SIG-M5 treated with dmso at 0.1 percent for 504 hours (cell line): Measurements from ENCODE around the gene NPAS4.
"Not testable (repeated sequence)": the region's sequence is repeated elsewhere in the genome, so short reads cannot be mapped to it uniquely, and the experiment has no call there.

ENCODE experiments used
- DNase-seq: peaks from one replicate; lab custom pipeline; 2025; ENCODE audit not compliant: unreplicated experiment; lab: John Stamatoyannopoulos, UW

NPAS4 gene

GRCh38 chr11:66417000-66417399 is 3.8 kb upstream of the NPAS4 start:
- DNase-seq = no peak

DNA sequence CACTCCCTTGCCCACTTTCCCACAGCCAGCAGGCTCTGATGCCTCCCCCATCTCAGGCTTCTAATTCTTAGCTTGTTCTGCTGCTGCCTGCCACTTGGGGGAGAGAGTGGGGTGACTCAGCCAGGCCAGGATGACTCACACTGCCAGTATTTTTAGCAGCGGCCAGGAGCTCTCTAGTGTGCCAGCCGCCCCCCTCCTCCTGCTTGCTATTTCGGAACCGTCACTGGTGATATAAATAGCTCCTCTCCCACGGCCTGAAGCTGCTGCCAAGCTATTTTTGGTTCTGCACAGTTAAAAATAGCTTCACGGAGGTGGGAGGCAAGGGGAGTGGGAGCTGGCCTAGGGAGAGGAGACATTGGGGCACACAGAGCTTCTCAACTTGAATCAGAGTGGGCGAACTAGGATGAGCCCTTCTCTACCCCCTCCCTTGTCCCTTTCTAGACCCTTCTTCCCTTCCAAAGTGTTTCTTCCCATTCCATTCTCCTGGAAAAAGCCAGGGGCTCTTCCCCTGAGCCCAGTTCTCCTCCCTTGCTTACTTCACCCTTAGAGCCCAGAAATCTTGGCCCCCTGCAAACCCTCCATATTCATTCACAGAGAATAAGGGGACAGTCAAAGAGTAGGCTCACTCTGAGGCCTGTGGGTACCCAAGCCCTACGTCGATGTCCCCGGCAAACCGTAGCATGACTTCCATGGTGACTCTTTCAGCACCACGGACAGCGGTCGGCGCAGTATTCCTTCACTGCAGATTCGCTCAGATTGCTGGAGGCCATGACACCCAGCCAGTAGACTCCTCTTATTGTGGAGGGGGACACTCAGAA is 2.5 kb upstream of the NPAS4 start:
- peak; percentile 90 for DNase-seq

GRCh38 chr11:66418986-66419308 is 1.9 kb upstream of the NPAS4 start:
- DNase-seq = no peak

- no peak for DNase-seq
Measured at GRCh38 chr11:66419825-66420224, 1.0 kb upstream of the NPAS4 start.

DNA sequence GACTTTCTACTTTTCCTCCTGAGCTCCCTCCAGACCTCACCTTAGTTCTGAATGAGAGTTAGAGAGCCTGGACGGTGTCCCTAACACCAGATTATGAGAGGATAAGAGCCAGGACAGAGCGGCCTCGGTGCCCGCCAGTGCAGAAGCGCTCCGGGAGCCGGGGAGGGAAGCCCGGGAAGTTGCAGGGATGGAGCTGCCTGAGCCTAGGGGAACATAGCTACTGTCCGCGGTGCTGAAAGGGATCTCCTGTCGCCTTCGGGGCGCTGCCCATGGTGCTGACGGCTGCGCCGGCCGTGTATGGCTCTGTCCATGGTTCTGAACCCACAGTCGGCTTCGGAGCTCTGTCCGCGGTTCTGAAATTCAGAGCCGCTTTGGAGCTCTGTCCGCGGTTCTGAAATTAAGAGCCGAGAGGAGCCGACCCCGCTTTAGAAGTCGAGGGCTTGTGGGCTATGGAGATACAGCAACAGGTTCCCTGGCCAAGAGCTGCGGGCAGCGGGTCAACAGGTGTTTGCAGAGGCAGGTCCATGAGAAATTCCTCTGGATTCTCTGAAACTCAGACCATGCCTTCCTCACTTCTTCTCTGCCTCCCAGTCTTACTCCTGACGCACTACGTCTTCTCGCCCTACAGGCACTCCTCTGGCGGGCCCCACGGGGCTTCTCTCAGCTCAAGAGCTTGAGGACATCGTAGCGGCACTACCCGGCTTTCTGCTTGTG is 814 bp downstream of the NPAS4 start:
- peak; percentile 84 for DNase-seq

- DNase-seq = no peak
Measured at GRCh38 chr11:66426314-66426713, 5.5 kb downstream of the NPAS4 start.

GRCh38 chr11:66428933-66429332 is 8.1 kb downstream of the NPAS4 start:
- no peak for DNase-seq

DNA sequence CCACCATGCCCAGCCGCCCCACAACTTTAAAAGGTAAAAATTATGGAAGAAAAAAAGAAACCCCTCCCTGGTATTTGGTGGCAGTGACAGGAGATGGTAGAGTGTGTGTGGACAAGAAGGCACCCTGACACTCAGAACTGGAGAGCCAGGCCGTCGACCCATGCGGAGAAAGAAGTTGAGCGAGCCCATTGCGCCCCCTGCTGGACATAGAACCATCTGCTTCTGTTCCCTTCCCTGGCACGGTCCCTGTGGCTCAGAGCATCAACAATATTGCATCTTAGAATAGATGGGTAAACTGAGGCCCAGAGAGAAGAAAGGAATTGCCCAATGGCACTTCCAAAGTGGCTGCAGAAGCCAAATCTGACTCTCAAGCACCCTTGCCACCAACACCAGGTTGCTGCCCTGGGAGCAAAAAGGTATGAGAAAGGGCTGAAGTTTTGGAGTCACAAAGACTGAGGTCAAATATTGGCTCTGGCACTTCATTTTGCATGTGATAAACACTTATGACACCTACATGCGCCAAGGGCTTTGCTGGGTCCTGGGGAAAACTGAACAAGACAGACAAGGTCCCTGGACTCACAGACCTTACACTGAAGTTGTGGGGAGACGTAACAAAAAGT is 9.3 kb downstream of the NPAS4 start:
- DNase-seq = peak; percentile 59

DNA sequence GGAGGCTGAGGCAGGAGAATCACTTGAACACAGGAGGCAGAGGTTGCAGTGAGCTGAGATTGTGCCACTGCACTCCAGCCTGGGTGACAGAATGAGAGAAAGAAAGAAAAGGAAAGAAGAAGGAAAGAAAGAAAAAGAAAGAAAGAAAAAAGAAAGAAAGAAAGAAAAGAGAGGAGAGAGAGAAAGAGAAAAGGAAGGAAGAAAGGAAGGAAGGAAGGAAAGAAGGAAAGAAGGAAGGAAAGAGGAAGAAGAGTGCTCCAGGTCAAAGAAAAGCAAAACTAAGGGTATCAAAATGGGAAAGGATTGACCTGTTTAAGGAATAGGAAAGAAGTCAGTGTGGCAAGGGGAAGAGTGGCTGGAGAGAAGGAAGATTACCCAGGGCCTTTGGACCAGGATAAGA is 10.5 kb downstream of the NPAS4 start:
- DNase-seq = not testable (repeated sequence)

- not testable (repeated sequence) for DNase-seq
Measured at GRCh38 chr11:66431871-66432329, 11.1 kb downstream of the NPAS4 start.

DNA sequence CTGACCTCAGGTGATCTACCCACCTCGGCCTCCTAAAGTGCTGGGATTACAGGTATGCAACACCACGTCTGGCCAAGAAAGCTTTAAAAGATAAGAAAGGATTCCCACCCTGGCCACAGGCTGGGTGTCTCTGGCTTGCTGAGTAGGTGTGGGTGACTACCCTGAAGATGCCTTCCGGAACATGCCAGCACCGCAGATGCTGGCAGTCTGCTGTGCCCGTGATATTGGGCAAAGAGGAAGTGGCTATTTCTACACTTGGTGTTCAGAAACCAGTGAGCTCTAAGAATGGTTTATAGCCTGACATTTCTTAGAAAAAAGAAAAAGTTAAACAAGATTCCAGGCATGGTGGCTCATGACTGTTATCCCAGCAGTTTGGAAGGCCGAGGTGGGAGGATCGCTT is 11.8 kb downstream of the NPAS4 start:
- DNase-seq = peak; percentile 14

- DNase-seq = no peak
Measured at GRCh38 chr11:66437979-66438503, 17.2 kb downstream of the NPAS4 start.

- peak; percentile 95 for DNase-seq
Measured at GRCh38 chr11:66438504-66439466, 17.9 kb downstream of the NPAS4 start, which contains the start of gene MRPL11. Gene MRPL11, minus strand, starts transcription at chr11:66438848. Its CDS starts 94 bp downstream, at chr11:66438754.

- DNase-seq = not testable (repeated sequence)
Measured at GRCh38 chr11:66440101-66440939, 19.5 kb downstream of the NPAS4 start.

GRCh38 chr11:66440940-66441282 is 20.1 kb downstream of the NPAS4 start:
- not testable (repeated sequence) for DNase-seq

DNA sequence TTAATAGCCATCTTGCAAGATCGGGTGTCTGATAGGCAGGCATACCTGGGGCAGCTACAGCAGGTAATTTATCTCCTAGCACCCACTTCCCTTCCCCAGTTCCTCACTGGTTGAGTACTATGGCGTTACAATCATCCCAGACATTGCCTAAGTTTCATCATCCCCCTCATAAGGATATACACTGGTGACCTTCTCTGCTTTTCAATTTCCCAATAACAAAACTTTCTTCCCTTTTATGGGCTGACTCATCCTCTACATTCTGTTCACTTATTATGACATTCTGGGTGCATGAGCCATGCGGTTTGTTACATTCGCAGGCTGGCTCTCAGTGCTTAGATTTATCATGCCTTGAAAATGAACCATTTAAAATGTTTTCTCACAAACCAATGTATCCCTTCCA is 22.8 kb downstream of the NPAS4 start:
- DNase-seq = peak; percentile 98

DNA sequence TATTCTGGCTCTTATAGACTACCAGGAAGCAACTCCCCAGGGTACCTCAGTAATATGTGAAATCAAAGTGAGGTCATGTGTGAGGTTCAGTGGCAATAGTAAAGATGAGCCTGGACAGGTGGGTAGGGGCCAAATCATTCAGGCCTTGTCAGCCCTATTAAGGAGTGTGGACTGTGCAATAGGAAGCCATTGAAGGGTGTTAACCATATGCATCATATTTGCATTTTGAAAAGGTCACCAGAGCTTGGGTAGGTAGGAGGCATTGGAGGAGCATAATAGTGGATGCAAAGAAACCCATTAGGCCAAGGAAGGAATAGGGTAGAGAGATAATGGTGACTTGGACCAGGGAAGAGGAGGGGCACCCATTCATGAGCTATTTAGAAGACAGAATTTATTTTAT is 26.2 kb downstream of the NPAS4 start:
- DNase-seq = no peak

GRCh38 chr11:66448523-66448922 is 27.7 kb downstream of the NPAS4 start:
- DNase-seq = no peak

DNA sequence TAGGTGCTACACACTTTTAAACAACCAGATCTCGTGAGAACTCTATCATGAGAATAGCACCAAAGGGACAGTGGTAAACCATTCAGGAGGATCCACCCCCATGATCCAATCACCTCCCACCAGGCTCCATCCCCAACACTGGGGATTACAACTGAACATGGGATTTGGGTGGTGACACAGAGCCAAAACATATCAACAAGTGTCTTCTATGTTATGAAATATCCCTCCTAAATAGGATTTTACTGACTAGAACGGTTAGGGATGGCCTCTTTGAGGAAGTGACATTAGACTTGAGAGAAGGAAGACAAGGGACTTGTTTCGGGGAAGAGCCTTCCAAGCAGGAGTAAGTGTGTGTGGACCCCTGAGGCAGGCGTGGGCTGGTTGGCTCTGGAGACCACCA is 29.7 kb downstream of the NPAS4 start:
- peak; percentile 81 for DNase-seq

DNA sequence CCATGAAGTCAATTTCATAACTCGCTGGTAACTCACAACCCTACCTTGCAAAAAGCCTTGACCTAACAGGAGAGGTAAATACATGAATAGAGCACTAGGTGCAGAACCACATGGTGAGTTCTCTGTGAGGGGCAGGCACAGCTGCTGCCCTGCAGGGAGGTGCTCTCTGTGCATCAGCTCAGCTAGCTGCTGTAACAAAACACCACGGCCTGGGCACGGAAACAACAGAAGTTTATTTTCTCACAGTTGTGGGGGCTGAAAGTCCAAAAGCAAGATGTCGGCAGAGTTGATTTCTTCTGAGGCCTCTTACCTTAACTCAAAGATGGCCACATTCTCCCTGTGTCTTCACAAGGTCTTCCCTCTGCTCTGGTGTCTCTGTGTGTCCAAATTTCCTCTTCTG is 30.8 kb downstream of the NPAS4 start:
- no peak for DNase-seq
